Measurements from ENCODE around the gene PKNOX2. TPM values are rescaled to one million over a fixed set of nuclear protein-coding genes. Genes with fewer than 3 reads are reported as not detected.

The PKNOX2 gene
- total RNA-seq, 4 donors from 2014 or later: 0.51 to 4.3 (median 2.3) TPM

DNA sequence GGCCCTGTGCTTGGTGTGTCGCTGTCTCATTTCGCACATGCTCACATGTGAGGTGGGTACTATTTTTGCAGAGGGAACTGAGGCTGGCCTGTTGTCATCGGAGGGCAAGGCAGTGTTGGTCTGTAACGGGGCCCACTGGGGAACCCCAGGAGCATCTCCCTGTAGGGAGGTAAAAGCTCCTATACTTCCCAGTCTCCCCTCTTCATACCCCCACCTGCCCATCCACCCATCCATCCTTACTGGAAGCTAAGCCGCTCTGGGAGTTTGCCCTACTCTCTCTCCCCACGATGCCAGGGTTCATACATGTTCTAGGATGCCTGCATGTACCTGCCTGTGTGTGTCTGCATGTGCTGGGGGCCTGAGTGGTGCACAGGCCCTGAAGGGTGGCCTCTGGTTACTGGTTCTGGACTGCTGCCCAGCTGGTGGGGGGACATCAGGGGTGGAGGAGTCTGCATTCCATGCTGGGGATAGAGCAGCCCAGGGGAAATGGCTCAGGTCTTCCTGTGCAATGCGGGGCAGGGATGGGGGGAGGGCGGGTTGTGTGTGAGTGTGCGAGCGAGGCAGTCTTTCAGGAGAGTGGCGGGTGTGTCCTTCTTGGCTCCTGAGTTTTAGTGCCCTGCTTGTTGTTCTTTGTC is 77.7 kb downstream of the PKNOX2 start:
- TF ChIP-seq, protein P1, sequence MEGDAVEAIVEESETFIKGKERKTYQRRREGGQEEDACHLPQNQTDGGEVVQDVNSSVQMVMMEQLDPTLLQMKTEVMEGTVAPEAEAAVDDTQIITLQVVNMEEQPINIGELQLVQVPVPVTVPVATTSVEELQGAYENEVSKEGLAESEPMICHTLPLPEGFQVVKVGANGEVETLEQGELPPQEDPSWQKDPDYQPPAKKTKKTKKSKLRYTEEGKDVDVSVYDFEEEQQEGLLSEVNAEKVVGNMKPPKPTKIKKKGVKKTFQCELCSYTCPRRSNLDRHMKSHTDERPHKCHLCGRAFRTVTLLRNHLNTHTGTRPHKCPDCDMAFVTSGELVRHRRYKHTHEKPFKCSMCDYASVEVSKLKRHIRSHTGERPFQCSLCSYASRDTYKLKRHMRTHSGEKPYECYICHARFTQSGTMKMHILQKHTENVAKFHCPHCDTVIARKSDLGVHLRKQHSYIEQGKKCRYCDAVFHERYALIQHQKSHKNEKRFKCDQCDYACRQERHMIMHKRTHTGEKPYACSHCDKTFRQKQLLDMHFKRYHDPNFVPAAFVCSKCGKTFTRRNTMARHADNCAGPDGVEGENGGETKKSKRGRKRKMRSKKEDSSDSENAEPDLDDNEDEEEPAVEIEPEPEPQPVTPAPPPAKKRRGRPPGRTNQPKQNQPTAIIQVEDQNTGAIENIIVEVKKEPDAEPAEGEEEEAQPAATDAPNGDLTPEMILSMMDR (IDR thresholded peaks at IDR 0.05; ENCODE audit: low read depth): no peak

GRCh38 chr11:125244166-125244565 is 79.6 kb downstream of the PKNOX2 start:
- TF ChIP-seq, protein P1 (IDR thresholded peaks at IDR 0.05; ENCODE audit: low read depth): no peak

GRCh38 chr11:125245299-125245698 is 80.7 kb downstream of the PKNOX2 start:
- TF ChIP-seq, protein P1 (IDR thresholded peaks at IDR 0.05; ENCODE audit: low read depth): no peak

GRCh38 chr11:125247431-125247830 is 82.9 kb downstream of the PKNOX2 start:
- TF ChIP-seq, protein P1 (IDR thresholded peaks at IDR 0.05; ENCODE audit: low read depth): no peak

- TF ChIP-seq, protein P1 (IDR thresholded peaks at IDR 0.05; ENCODE audit: low read depth): no peak
Measured at GRCh38 chr11:125250318-125251213, 86.0 kb downstream of the PKNOX2 start.

GRCh38 chr11:125251214-125251545 is 86.6 kb downstream of the PKNOX2 start:
- TF ChIP-seq, protein P1 (IDR thresholded peaks at IDR 0.05; ENCODE audit: low read depth): no peak

DNA sequence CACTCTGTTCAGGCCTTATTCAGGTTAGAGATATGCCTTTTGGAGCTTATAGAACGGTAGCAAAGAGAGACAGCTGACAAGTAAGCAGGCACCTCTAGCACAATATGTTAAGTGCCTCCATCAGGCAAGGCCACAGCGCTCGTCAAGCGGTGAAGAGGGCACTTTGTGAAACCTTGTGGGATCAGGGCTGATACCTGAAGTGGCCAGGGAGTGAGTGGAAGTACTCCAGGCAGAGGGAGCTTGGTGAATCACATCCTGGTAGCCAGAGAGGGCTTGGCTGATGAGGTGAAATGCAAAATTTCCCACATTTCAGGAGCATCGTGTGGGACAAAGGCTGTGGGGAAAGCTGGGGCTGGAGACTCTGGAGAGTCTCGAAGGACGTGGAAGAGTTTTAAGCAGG is 87.4 kb downstream of the PKNOX2 start:
- TF ChIP-seq, protein P1 (IDR thresholded peaks at IDR 0.05; ENCODE audit: low read depth): no peak
